Measurements from ENCODE around the gene ZNF23. TPM values are rescaled to one million over a fixed set of nuclear protein-coding genes. Genes with fewer than 3 reads are reported as not detected.

Gene ZNF23
- total RNA-seq, 1 experiment from 2014 or later, result 11.1 TPM

- CTCF ChIA-PET, result interaction anchor here (0.6 kb wide), 1 partner anchor 202 kb away, joined by 5 read pairs; the partner anchor contains the start of gene MARVELD3
- no TSS peak for BruUV-seq (replicated peaks)
- intact Hi-C loops (cut with micrococcal nuclease), result no loop called here
Measured at GRCh38 chr16:71423865-71424264, 38.2 kb downstream of the ZNF23 start.

More at GRCh38 chr16:71423865-71424264, 38.2 kb downstream of the ZNF23 start:
- no peaks in the 10 kb centered on the region for H3K36me3 ChIP-seq (ENCODE audit: control insufficient read depth in 1 of 2, insufficient read depth in 2 of 2, low read length in 2 of 2)
- no peak for ATAC-seq
- no peak for TF ChIP-seq ZNF274 (IDR thresholded peaks at IDR 0.05; ENCODE audit: low read depth, low read length)
- TF ChIP-seq EZH2phosphoT487 (IDR thresholded peaks at IDR 0.05; ENCODE audit: borderline replicate concordance), result no peak
- TF ChIP-seq CBX3 (IDR thresholded peaks at IDR 0.05; ENCODE audit: low read depth), result no peak
- TF ChIP-seq ELF1 (IDR thresholded peaks at IDR 0.05; ENCODE audit: borderline replicate concordance, low read depth), result no peak
- no peak for TF ChIP-seq SP1 (IDR thresholded peaks at IDR 0.05; ENCODE audit: low read depth)
- TF ChIP-seq TCF7L2 (IDR thresholded peaks at IDR 0.05; ENCODE audit: borderline replicate concordance, extremely low read depth, insufficient read depth, insufficient read length), result no peak
- TF ChIP-seq CTCF (IDR thresholded peaks at IDR 0.05 in 2 of 3, conservative IDR thresholded peaks at IDR 0.05 in 1 of 3; ENCODE audit: borderline replicate concordance in 1 of 3, insufficient read depth in 1 of 3, low read depth in 2 of 3, low read length in 2 of 3), result no peak
- TF ChIP-seq SRF (IDR thresholded peaks at IDR 0.05; ENCODE audit: low read depth), result no peak
- TF ChIP-seq MAX (IDR thresholded peaks at IDR 0.05), result no peak
- no peak for TF ChIP-seq CEBPB (IDR thresholded peaks at IDR 0.05; ENCODE audit: low read depth)
- no peak for TF ChIP-seq RAD21 (IDR thresholded peaks at IDR 0.05; ENCODE audit: low read depth)
- TF ChIP-seq REST (IDR thresholded peaks at IDR 0.05; ENCODE audit: low read depth), result no peak
- no peak for TF ChIP-seq ZBTB33 (IDR thresholded peaks at IDR 0.05; ENCODE audit: extremely low read depth, insufficient replicate concordance, low read length)
- no peak for TF ChIP-seq POLR2A (IDR thresholded peaks at IDR 0.05; ENCODE audit: borderline replicate concordance, extremely low read depth, insufficient read depth, insufficient read length)
- no peak for TF ChIP-seq EGR1 (IDR thresholded peaks at IDR 0.05; ENCODE audit: low read depth)
- no peak for TF ChIP-seq JUND (IDR thresholded peaks at IDR 0.05)
- TF ChIP-seq ZFX (IDR thresholded peaks at IDR 0.05), result no peak
- TF ChIP-seq YY1 (IDR thresholded peaks at IDR 0.05; ENCODE audit: extremely low read depth, insufficient replicate concordance, low read depth, low read length), result no peak
- no peak for TF ChIP-seq FOSL1 (IDR thresholded peaks at IDR 0.05; ENCODE audit: low read depth)
- H3K4me2 ChIP-seq (ENCODE audit: low read length), result no peak overlapping the region
- no peak overlapping the region for H2AFZ ChIP-seq (ENCODE audit: low read depth, low read length, poor library complexity, severe bottlenecking)
- no peak for DNase-seq (ENCODE audit: low read depth, low spot score)
- no peaks in the 10 kb centered on the region for H3K79me2 ChIP-seq (ENCODE audit: insufficient read depth, low read length)
- H3K4me1 ChIP-seq (ENCODE audit: control insufficient read depth in 1 of 2, insufficient read depth in 2 of 2, low read length in 2 of 2), result peaks cover 4 to 14% of the 10 kb centered on the region in 2 experiments; a peak in 3 of 4 replicates
- H3K9me3 ChIP-seq (ENCODE audit: control insufficient read depth in 1 of 2, insufficient read depth in 1 of 2, low read depth in 1 of 2, low read length in 2 of 2), result peaks cover 0 to 5% of the 10 kb centered on the region in 2 experiments; a peak in 1 of 4 replicates
- H3K27ac ChIP-seq (ENCODE audit: low read depth, low read length), result no peak overlapping the region
- H3K27me3 ChIP-seq (ENCODE audit: insufficient read depth, low read length), result no peaks in the 10 kb centered on the region
- no peaks in the 10 kb centered on the region for H3K9me2 ChIP-seq (ENCODE audit: insufficient read depth)
- POLR2A ChIA-PET, result no interaction called here
- H3K9ac ChIP-seq (ENCODE audit: low read length), result no peak overlapping the region
- RAD21 ChIA-PET (ENCODE audit: low non-redundant PET in 1 of 2, low total read pairs in 2 of 2, uncharacterized antibody in 2 of 2, unreplicated experiment in 2 of 2), result no interaction called here
- H4K20me1 ChIP-seq (ENCODE audit: insufficient read depth), result no peaks in the 10 kb centered on the region
- H3K4me3 ChIP-seq (replicated peaks in 1 of 2; ENCODE audit: low read depth in 1 of 2, low read length in 2 of 2), result no peak overlapping the region

All from HCT116 (cell line).